Thoracic aorta (tissue), 2 donors: ENCODE measurements around the gene HERC3. TPM values are rescaled to one million over a fixed set of nuclear protein-coding genes. Genes with fewer than 3 reads are reported as not detected.

Source experiments
- ATAC-seq: fragments of 150-250 bp; one replicate; pipeline ENCODE4 v1.8.0; 2017; ENCODE audit warnings: low read depth; ENCODE audit not compliant: insufficient number of reproducible peaks, low FRiP score
- DNase-seq: peaks from one replicate; pipeline ENCODE4 v3.0.0-alpha.2; 2020; ENCODE audit warnings: low spot score
- H3K27ac ChIP-seq, 2 donors: fragments of 200-600 bp; sonication (generic); 1 replicate in 1 of 2; 2 replicates in 1 of 2; pipeline ENCODE4 v1.5.1; 2016; ENCODE audit warnings: mild to moderate bottlenecking in 2 of 2, moderate library complexity in 2 of 2
- H3K27me3 ChIP-seq: fragments of 200-600 bp; sonication (generic); replicated peaks from 2 replicates; pipeline ENCODE4 v1.6.0; 2016; ENCODE audit warnings: mild to moderate bottlenecking; ENCODE audit not compliant: insufficient read depth
- H3K36me3 ChIP-seq: fragments of 200-600 bp; sonication (generic); one replicate; pipeline ENCODE4 v1.5.1; 2016
- H3K4me1 ChIP-seq, 2 donors: fragments of 200-600 bp; sonication (generic); 1 replicate in 1 of 2; 2 replicates in 1 of 2; pipeline versions ENCODE4 v1.5.1 to v1.6.0; 2016; ENCODE audit warnings: low read depth in 2 of 2, mild to moderate bottlenecking in 1 of 2; ENCODE audit not compliant: control insufficient read depth in 1 of 2
- H3K4me3 ChIP-seq: fragments of 200-600 bp; sonication (generic); 2 replicates; pipeline ENCODE4 v1.5.1; 2016; ENCODE audit warnings: mild to moderate bottlenecking
- H3K9me3 ChIP-seq: fragments of 200-600 bp; sonication (generic); 2 replicates; pipeline ENCODE4 v1.5.1; 2016
- total RNA-seq, 2 donors: library from RNA; depleted of rRNA; stranded (reverse); fragments of >200 nt; gene quantifications; one replicate each; pipeline versions ENCODE4 v1.1.0 to v1.2.3, GENCODE V29; 2016
- TF ChIP-seq, protein P1 (sequence below): fragments of 200-600 bp; sonication (generic); IDR thresholded peaks from one replicate; pipeline ENCODE4 v1.5.1; 2019; ENCODE audit warnings: antibody characterized with exemption

HERC3 gene
- total RNA-seq, 2 donors from 2014 or later = 34.5 to 51.4 TPM

DNA sequence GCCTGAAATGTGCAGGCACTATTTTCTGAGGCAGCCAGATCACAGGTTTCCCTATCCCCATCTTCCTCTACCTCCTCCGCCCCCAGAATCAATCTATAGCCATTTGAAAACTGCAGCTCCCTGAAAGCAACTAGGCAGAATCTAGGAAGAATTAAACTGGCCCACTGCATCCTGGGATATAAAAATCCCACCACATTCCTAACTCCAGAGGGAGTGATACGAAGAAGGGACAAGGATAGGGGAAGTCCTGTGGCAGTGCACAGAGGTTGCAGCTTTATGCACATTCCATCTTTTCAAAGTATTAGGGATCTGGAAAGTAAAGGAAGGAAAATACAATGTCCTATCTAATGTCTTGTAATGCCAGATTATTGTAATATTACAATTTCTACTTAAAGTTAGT lies 18.3 kb upstream of the HERC3 start:
- no peaks in the 10 kb centered on the region for H3K27me3 ChIP-seq
- no peaks in the 10 kb centered on the region for H3K9me3 ChIP-seq
- no peak overlapping the region for H3K4me3 ChIP-seq
- TF ChIP-seq, protein P1, sequence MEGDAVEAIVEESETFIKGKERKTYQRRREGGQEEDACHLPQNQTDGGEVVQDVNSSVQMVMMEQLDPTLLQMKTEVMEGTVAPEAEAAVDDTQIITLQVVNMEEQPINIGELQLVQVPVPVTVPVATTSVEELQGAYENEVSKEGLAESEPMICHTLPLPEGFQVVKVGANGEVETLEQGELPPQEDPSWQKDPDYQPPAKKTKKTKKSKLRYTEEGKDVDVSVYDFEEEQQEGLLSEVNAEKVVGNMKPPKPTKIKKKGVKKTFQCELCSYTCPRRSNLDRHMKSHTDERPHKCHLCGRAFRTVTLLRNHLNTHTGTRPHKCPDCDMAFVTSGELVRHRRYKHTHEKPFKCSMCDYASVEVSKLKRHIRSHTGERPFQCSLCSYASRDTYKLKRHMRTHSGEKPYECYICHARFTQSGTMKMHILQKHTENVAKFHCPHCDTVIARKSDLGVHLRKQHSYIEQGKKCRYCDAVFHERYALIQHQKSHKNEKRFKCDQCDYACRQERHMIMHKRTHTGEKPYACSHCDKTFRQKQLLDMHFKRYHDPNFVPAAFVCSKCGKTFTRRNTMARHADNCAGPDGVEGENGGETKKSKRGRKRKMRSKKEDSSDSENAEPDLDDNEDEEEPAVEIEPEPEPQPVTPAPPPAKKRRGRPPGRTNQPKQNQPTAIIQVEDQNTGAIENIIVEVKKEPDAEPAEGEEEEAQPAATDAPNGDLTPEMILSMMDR = no peak
- DNase-seq (no peak), ATAC-seq (no peak)
- no peak overlapping the region for H3K27ac ChIP-seq
- H3K36me3 ChIP-seq = no peaks in the 10 kb centered on the region
- H3K4me1 ChIP-seq = peaks cover 0 to 5% of the 10 kb centered on the region in 2 donors

DNA sequence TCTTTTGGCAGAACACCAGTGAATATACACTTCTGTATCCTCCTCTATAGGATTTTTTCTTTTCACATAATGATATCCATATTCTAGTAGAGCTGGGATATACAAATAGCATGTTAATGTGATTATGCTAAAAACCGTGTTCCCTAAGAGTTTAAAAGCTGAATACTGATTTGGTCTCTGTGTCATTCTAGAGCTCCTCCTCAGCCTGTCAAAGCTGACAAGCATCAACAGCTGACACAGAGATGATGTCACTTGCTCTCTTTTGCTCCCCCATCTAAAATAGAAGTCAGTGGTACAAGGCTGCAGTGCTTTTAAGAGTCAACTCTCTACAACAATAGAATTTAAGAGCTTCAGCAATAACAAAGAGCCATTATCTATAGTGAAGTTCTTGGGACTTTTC lies 17.1 kb upstream of the HERC3 start:
- DNase-seq (no peak), ATAC-seq (no peak)
- TF ChIP-seq, protein P1 = no peak
- H3K27me3 ChIP-seq = no peaks in the 10 kb centered on the region
- no peak overlapping the region for H3K4me3 ChIP-seq
- peaks cover 0 to 5% of the 10 kb centered on the region in 2 donors for H3K4me1 ChIP-seq
- H3K27ac ChIP-seq = no peak overlapping the region
- H3K36me3 ChIP-seq = no peaks in the 10 kb centered on the region
- H3K9me3 ChIP-seq = no peaks in the 10 kb centered on the region

DNA sequence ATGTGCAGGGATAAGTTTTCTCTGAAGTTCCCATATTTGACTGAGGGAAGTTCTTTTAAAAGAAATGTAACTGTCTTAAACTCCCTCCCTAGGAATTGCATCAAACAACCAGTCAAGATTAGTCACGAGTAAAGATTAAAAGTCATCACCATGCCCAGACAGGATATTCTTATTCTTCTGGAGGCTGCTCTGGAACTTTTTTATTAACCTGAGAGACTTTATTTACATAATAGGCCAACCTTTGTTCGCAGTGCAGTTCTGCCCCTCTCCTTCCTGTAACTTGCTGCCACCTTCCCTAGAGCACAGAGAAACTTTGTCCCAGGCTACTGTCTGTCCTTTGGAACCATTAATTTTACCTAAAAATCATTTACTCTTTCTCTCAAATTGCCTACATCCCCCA lies 9.8 kb upstream of the HERC3 start:
- ATAC-seq = no peak

DNA sequence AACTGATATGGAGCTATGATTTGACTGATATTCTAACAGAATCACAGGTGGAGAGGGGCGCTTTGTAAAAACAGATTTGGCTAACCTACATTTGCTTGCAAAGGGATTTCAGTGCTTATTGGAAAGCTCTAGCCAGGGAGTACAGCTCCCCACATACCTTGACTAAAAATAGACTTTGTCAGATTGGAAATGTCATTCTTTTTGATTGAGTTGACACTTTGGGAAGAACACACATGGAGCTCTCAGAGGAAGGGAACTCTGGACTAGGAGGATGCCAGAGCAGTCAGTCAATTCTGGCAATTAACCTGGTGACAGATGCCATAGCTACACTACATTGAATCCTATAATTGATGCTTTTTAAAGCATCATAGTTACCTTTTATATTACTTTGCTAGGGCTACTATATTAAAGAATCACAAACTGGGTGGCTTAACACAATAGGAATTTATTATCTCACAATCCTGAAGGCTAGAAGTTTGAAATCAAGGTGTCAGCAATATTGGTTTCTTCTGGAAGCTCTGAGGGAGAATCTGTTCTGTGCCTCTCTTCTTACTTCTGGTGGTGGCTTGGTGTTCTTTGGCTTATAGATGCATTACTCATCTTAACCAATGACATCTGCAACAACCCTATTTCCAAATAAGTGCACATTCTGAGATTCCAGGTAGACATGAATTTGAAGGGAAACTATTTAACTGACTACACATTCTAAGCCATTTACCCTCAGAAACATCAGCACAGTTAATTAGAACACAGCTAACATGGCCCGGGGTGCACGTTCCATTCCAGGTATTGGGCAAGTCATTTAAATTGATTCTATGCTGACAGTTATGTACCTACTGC lies 8.4 kb upstream of the HERC3 start:
- ATAC-seq = no peak
- Histone ChIP-seq H3K4me3 (no peak overlapping the region), H3K27me3 (no peaks in the 10 kb centered on the region), H3K9me3 (no peaks in the 10 kb centered on the region), H3K36me3 (no peaks in the 10 kb centered on the region), H3K4me1 (no peaks in the 10 kb centered on the region), H3K27ac (no peak overlapping the region)
- no peak for DNase-seq
- TF ChIP-seq, protein P1 = no peak

More for the DNA sequence above, 9.8 kb upstream of the HERC3 start:
- no peaks in the 10 kb centered on the region for H3K36me3 ChIP-seq
- no peak overlapping the region for H3K27ac ChIP-seq
- H3K27me3 ChIP-seq = no peaks in the 10 kb centered on the region
- DNase-seq = no peak
- TF ChIP-seq, protein P1 = no peak
- no peaks in the 10 kb centered on the region for H3K9me3 ChIP-seq
- H3K4me1 ChIP-seq = no peaks in the 10 kb centered on the region
- no peak overlapping the region for H3K4me3 ChIP-seq

DNA sequence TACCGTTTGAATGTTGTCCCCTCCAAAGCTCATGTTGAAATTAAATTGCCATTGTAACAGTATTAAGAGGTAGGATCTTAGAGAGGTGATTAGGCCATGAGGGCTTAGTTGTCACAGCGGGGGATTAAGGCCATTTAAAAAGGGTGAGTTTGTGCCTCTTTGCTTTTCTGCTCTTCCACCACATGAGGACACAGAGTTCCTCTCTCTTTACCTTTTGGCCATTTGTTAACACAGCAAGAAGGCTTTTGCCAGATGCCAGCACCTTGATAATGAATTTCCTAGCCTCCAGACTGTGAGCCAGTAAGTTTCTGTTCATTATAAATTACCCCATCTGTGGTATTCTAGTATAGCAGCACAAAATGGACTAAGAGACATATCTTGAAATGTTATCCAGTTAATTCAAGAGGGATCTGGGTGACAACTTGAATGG lies 7.8 kb upstream of the HERC3 start:
- Histone ChIP-seq H3K27ac (no peak overlapping the region), H3K27me3 (no peaks in the 10 kb centered on the region), H3K36me3 (no peaks in the 10 kb centered on the region), H3K4me3 (no peak overlapping the region), H3K4me1 (no peaks in the 10 kb centered on the region), H3K9me3 (no peaks in the 10 kb centered on the region)
- ATAC-seq (no peak), DNase-seq (no peak)
- TF ChIP-seq, protein P1 = no peak
